ENCODE results near the gene BEST1.

- TF ChIP-seq CTCF (IDR thresholded peaks at IDR 0.05) (no peak), POLR2A (IDR thresholded peaks at IDR 0.05) (no peak), POLR2AphosphoS5 (IDR thresholded peaks at IDR 0.05) (no peak)
Measured at GRCh38 chr11:61940466-61940865, 9.7 kb upstream of the BEST1 start.
